Amniotic stem cell (primary cell): ENCODE data around the gene CEP104.

Experiments used
- DNase-seq: peaks from one replicate; lab custom pipeline; 2025; lab: John Stamatoyannopoulos, UW

The CEP104 gene

DNA sequence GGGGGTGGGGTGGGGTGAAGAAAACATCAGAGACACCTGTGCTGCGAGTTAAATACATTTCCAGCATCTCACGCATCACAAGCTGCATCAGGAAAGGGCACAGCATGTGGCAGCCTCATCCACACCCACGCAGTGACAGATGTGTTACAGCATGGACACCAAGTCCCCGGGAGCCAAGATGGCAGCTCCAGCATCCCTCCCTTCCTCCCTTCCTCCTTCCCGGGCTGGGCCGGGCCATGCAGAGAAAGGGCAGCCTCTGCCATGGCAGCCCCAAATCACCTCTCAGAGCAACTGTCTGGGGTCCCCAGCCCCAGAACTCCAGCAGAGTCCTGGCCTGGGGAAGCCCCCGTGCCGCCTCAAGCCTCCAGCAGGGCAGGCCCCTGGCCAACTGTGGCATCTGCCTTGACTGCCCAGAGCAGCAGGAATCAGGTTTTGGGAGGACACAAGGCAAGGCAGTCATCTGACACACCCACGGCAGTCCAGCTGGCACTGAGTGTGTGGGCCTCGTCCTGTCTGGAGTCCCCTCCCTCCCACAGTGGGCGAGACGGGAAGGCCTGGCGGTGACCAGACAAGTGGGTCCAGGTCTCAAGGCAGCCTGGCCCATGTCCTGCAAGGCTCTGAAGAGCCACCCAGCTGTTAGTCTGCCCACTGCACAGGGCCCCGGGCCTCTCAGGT, 78.3 kb downstream of the CEP104 start:
- DNase-seq = no peak

DNA sequence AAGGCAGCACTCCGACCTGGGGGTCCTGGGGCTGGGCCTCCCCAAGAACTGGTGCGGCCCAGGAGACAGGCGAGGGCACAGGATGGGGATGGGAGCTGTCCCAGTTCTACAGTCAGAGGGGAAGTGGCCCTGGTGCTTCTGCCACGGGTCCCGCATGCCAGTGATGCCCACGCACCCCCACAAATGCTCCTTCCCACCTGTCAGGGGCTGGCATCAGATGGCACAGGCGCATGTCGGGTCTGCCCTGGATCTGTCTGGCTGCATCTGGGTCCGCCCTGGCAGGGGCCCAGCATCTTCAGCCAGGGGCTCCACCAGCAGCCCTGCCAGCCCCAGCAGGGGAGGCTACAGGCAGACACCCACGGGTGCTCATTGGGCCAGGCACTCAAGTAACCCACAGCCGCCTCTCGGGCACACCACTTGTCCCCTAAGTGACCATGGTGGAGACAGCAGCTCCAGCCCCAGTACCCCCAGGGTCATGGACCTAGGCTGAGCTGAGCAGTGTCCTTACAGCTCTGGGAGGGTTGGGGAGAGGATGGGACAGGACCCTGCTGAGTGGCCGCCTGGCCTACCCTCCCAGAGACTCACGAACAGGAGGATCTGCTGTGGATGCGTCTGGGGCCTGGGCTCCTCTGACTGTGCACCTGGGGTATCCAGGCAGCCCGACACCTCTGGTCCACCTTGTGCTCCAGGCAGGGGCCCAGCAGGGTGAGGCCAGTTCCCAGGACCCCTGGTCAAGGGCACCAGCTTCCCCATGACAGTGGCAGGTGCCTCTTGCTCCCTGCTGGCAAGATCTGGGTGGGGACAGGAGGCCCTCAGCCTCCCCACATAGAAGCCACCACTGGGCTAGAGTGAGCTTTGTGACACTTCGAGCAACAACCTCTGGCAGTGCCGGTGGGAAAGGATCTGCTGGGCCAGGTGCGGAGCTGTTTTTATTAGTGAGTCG, 79.1 kb downstream of the CEP104 start:
- no peak for DNase-seq

DNA sequence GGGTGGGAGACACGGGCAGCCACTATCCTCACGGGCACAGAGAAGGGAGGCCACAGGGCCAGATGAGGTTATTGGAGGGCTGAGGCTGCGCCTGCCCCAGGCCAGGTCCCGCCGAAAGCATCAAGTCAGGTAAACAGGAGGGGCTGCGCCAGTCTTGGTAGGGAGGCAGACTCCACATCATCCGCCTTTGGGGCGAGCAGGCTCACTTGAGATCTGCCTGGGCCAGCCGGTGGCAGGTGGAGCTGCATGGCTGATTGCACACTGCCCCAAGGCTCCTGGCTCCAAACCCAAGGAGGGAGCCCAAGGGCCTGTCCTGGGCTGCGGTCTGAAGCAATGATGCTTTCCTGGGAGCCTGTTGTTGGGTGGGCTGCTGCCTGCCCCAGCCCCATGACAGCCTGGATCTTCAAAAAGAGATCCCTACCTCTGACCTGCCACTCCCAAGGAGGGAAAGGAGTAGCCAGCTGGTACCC, 79.9 kb downstream of the CEP104 start:
- no peak for DNase-seq

DNA sequence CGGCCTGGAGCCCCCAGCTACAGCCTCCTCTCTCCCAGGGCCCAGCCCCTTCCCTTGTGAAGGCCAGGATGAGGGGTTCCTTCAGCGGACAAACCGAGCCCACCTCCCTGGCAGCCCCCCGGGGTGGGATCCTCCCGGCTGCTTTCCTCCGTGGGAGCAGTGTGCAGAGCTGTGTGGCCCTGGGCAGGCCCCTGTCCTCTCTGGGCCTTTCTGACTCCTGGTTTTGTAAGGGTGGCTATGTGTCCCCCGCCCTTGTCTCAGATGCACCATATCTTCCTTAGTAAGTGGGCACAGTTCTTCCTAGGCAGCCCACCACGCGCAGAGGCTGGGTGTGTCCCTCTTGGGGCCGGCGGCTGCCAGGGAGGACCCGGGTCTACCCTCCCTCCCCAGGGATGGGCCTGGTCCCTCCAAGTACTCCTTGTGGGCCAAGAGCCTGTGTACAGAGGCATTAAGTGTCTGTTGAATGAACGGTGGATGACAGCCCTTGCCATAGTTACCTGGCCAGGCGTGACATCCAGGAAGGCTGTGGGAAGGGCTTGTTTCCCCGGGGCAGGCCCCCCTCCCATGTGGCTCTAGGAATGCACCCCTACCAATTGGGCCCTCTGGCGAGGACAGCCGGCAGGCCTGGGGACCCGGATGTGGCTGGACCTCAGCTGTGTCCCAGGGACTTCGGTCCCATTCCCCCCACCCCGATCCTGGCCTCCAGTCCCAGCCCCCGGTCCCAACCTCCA, 80.6 kb downstream of the CEP104 start:
- no peak for DNase-seq

DNA sequence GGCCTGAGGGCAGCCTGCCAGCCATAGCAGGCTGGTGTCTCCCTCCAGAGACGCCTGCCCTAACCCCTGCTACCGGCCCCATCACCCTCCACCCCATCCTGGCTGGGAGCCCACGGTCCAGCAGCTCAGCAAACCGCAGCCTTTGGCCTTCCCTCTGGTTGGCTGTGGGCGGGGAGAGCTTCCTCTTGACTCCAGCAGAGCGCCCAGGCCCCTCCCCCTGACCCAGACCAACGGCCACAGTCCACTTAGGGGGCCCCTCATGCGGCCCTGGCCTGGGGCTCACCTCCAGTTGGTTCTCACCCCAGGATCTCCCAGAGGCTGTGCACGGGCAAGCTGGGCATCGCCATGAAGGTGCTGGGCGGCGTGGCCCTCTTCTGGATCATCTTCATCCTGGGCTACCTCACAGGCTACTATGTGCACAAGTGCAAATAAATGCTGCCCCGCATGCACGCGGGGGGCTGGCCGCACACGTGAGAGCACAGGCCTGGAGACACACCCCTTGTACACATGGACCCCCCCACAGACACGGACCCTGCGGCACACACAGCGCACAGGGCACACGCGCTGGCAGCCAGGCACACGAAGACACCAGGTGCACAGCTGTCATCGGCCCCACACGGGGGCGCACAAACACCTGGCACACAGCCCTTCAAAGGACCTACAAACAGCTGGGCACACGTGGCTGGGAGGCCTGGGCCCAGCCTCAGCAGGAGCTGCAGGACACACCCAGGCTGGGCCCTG, 81.4 kb downstream of the CEP104 start:
- no peak for DNase-seq

DNA sequence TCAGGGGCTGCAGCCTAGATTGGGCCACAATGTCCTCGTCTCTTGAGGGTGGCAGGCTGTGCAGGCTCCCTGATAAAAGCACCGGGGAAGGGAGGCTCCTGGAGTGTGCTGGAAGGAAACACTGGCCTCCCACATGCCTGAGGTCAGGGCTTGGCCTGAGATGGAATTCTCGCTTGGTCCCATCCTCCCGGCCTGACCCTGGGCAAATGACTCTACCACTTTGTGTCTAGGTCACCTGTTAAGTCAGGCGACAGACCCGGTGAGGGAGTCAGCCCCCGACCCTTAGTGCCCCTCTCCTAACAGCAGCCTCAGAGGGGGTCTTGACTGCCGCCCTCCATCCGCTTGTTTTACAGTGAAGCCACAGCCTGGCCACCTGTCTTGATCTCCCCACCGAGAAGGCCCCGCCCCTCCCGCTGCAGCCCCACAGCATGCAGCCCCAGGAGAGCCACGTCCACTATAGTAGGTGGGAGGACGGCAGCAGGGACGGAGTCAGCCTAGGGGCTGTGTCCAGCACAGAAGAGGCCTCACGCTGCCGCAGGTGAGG, 82.0 kb downstream of the CEP104 start:
- DNase-seq = no peak

DNA sequence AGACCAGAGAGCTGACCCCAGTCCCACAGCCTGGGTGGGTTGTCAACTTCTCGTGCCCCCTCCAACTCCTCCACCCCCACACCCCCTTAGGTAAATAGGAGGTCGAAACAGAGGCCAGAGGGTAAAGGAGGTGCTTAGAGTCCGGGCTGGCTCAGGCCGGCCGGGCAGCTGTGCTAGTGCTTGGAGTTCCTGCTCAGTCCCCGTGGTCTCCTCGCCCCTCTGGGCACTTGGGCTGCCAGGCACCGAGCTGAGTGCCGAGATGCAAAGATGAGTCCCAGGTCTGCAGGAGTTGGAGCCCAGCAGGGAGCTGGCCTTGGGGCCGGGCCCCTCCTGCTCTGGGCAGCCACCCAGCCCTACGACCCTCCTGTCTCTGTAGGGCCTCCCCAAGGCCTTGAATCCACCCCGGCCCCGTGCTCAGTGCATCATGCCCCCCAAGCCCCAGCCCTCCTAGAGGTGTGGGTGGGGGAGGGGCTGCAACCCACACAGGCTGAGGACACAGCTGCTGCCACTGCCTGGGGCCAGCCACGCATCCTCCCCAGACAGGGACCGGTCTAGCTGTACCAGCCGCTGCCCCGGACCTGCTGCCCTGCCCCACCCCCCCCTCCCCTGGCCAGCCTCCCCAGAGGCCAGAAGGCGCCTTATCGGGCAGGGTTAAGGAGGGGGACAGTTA, 82.6 kb downstream of the CEP104 start:
- DNase-seq = no peak

DNA sequence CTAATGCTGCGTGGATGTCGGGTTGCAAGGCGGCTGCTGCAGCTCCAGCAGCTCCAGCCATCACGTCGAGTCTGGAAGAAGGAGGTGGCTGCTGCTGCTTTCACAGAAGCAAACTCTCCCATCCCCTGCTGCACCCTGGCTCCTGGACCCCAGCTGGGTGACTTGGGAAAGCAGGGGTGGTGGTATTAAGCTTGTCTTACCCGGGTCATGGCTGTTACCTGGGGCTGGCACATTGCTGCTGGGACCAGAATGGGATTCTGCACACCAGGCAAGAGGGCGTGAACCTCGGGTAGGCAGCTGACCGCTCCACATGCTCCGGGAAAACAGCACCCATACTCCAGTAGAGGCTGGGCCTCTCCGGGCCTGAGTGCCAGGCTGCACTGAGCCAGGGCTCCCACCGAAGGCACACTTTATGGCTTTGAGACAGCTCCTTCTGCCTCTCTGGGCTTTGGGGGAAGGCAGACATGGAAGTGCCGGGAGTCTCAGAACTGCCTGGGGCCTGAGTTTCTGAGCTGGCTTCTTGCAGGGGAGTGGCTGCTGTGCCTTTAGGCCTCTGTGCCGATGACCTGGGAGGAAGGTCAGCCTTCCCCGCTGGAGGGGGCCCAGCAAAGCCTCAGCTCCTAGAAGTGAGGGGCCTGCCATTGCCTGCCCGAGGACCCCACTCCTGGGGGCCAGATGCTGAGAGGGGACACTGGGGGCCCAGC, 83.3 kb downstream of the CEP104 start:
- no peak for DNase-seq

DNA sequence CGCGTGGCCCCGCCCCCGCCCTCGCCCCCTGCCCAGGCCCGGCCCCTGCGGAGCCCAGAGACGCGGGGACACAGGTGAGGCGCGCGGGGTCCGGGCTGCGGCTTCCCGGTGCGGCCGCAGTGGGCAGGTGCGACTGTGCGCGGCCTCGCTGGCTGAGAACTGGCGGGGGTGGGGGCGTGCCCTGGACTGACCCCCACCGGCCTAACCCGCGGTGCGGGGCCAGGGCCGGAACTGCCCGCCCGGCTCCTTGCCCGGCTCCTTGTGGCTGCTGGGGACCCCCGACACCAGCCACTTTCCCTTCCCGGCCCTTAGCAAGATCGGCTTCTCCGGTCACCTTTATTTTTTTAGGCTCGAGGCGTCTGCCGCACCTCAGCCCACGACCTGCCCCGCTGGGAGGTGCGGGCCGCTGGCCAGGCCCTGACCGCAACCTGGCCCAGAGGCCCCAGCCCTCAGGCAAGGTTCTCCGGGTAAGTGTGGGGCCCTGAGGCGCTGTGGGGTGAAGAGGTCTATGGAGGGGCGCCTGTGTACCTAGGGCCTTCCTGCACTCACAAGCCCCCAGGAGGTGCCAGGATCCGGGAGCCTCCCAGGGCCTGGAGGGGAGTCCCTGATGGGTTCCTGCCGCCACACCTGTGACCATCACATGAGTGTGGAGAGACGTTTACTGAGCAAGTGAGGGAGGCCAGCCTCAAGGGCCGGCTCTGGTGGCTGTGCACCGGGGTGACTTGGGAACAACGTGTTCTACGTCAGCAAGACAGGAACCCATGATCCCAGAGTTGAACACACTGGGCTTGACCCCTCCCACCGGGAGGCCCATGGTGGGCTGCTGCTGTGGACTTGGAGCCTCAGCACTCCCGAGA, 84.1 kb downstream of the CEP104 start, which contains the start of gene SMIM1:
SMIM1 (plus strand) TSS at position 35 of the 857 bp plus-strand sequence. CDS start 2,625 bp downstream, outside the sequence.
- no peak for DNase-seq

DNA sequence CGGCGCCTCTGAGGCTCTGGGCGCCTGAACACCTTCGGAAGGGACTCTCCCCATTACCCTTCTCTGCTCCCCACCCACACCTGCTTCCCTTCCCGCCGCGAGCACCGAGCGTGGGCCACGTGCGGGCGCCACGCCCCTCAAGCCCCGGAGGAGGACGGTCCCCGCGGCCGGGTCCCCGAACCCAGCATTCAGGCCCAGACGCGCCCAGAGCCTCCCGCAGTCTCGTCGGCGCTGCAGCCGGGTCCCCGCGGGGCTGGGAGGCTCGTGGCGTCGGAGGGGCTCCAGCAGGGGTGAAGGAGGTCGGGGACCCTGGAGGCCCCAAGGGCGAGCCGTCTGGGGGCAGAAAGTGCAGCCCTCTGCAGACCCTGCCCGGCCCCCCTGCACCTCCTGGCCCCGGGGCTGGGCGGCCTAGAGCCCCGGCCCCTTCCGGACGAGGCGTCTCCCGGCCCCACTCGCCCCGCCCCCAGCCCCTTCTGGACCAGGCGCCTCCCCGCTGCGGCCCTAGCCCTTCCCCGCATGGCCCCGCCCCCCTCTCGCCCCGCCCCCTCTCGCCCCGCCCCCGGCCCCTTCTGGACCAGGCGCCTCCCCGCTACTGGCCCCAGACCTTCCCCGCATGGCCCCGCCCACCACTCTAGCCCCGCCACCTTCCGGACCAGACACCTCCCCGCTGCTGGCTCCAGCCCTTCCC, 84.8 kb downstream of the CEP104 start:
- peak; percentile 18 for DNase-seq

DNA sequence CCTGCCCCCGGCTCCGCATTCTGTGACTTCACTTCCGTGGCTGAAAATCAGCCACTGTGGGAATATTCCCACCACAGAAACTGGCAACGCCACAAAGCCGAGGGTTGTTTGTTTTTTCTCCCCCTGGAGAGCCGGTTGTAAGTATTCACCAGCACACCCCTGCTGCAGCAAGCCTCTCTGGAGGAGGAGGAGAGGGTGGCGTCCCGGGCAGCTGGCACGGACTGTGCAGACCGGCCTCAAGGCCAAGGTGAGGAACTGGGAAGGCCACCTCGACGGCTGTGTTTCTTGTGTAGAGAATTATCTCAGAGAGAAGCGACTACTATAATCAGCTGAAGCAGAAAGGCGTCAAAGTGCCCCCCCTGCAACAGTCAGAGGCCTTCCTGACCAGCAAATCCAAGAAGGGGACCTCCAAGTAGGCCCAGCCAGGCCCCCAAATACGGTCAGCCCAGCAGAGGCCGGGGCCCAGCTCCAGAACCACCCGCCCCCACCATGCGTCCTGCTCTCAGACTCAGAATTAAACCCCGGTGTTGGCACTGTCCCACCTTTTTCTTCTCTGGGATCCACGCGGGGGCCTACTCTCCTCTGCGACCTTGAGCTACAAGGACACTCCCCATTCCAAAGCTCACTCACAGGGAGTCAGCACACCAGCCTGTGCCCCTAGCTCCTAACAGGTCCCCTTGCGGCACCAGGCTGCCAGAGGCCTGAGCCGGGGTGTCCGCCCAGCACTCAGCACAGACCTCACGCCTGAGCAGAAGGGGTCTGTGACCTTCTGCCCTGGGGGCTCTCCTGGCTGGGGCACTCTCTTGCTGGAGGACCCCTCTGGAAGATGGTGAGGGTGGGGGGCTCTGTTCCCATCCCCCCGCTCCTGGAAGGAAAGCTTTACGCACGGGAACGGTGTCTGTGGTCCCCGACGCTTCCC, 85.6 kb downstream of the CEP104 start:
- DNase-seq = no peak

DNA sequence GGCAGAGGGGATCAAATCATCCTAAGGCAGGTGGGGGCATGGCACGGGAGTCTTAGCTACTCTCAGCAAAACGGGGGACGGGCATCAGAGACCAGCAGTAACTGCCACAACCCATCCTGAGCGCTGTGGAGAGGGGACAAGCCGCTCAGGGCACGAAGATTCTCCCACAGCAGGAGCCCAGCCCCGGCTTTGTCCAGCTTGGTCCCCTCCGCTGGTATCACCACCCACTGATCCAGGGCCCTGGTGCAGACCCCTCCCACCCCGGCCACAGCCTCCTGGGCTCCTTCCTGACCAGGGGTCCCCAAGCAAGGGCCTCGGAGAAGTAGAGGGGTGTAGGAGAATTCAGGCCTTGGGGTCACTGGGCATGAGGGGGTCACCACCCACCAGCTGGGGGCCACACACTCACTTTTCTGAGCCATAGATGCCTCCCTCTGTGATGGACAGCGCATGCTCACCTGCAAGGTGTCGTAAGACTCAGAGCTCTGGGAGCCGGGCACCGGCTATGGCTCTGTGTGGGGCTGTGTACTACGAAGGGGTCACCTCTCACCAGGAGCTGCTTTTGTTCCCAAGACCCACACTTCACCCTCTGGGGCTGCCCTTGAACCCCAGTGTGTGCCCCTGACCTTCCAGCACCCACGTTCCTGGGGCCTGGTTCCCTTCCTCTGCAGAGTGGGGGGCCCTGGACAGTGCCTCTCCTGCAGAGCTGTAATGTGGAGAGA, 86.8 kb downstream of the CEP104 start:
- DNase-seq = no peak

DNA sequence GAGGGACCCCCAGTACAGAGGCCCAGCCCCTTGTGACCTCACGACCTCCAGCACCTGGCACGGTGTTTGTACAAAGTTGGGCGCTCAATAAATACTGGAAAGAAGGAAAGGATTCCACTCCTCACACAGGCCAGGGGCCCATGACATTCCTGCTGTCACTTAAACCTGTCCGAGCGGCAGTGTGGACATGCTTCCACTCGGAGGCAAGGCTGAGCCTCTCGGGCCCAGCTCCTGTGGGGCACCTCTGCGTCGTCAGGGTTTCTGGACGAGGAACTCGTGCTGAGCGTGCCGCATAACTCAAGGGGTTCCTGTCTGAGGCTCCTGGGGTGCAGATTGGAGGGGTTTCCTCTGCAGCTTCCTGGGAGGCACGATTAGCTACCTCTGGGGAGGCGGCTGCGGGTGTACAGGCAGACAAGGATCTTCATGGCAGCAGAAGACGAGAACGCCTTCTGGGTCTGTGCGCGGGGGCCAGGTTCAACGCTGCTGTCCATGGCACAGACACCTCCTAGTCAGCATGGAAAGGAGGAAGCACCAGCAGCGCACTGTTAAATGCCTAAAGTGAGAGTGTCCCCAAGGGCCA, 88.1 kb downstream of the CEP104 start:
- no peak for DNase-seq

DNA sequence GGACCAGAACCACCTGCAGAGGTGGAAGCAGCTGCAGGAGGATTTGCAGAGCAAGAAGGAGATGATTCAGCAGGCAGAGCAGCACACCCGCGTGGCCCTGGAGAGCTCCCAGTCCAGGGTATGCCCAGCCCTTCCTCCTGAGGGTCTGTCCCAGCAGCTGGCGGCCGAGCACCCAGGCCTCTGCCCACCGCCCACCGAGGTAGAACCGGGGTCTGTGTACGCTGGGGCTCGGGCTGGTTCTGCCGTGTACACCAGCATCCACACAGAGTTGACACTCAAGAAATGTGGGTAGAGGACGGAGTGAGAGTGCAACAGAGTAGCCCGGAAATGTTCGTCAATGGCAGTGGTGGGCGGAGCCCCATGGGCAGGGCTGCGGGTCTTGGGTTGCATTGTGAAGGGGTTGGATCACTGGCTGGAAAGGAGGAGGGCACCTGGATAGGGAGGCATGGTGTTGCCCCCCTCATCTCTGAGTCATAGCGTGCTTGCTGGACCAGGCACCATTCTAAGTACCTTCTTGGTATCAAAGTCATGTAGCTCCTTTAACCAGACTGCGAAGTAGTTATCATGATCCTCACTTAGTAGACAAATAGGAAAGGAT, 89.6 kb downstream of the CEP104 start:
- DNase-seq = no peak

DNA sequence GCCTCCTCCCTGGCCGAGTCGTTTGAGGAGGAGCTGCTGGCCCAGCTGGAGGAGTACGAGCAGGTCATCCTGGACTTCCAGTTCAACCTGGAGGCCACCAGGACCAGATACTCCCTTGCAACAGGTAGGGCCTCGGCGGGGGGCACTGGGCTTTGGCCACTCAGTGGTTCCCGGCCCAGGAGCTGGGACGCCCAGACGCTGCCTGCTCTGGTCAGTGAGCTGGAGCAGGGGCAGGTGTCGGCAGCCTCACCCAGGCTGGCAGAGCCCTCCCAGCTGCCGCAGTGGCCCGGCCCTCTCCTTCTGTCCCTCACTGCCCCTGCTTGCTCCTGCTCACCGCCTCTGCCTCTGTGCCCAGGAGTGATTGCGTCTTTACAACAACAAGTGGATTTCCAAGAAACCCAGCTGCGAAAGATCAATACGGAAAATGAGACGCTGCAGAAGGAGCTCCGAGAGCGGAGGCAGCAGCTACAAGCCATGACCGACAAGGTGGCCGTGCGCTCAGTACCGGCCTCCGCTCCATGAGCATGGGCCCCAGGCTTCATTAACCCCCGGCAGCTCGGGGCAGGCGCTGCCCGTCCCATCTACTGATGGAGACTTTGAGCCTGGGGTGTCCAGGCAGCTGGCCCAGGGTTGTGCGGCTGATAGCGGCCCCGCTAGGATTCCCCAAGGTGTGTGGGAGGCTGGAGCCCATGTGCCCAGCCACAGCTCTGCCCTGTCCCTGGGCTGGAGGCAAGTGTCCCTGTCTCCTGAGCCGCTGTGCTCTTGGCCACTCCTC, 93.5 kb downstream of the CEP104 start:
- no peak for DNase-seq
